RPMI7951 (cell line): ENCODE data around the gene FNDC1. TPM values are rescaled to one million over a fixed set of nuclear protein-coding genes. Genes with fewer than 3 reads are reported as not detected.
"Not testable (repeated sequence)": the region's sequence is repeated elsewhere in the genome, so short reads cannot be mapped to it uniquely, and the experiment has no call there.

ENCODE experiments used
- DNase-seq: peaks from one replicate; pipeline ENCODE4 v3.0.0-alpha.2; 2012; ENCODE audit warnings: low read depth
- total RNA-seq: library from RNA; depleted of rRNA; stranded (reverse); fragments of >200 nt; shearing (Covaris generic); gene quantifications from 2 replicates; pipeline ENCODE4 v1.2.3, GENCODE V29; 2014; rRNA removed

The FNDC1 gene
- not detected in 2 replicates for total RNA-seq

- no peak for DNase-seq
These were observed at the start of gene FNDC1 for GRCh38 chr6:159169193-159169555. Gene FNDC1 (plus strand): TSS chr6:159169400. CDS start chr6:159169597, 197 bp downstream.

- DNase-seq, result no peak
These were observed 49.4 kb upstream of the FNDC1 start for GRCh38 chr6:159119791-159120190.

DNA sequence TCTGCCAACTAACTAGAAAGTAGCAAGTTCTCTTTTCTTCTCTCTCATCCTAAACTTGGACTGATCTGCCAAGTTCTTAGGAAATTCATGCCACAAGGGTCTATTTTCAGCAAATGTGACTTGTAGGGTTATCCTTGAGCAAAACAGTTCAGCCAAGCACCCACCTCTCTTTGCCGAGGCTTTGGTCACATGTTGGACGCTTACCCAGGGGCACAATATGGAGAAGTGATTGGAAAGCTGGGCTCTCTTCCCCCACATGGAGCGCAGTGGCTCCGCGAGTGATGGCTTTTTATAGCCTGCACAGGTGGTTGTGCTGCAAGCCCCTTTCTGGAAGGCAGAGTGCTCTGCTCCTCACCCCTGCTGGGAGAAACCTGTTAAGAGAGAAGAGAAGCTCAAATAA lies 47.7 kb upstream of the FNDC1 start:
- no peak for DNase-seq

DNA sequence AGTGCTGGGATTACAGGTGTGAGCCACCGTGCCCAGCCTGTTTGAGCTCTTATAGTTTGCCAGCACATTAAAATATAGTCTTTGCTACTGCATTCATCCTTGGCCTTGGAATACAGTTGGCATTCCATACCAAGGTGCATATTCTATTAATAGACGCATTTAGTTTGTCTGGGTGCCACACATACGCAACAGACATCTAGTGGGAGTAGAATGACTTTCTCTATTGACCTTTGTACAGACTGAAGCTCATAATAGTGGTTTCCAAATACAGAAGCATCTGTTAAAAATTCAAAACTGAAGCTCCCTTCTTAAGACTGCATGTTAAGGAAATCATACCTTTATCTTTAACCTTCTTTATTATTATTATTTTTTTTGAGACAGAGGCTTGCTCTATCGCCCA lies 46.7 kb upstream of the FNDC1 start:
- no peak for DNase-seq

DNA sequence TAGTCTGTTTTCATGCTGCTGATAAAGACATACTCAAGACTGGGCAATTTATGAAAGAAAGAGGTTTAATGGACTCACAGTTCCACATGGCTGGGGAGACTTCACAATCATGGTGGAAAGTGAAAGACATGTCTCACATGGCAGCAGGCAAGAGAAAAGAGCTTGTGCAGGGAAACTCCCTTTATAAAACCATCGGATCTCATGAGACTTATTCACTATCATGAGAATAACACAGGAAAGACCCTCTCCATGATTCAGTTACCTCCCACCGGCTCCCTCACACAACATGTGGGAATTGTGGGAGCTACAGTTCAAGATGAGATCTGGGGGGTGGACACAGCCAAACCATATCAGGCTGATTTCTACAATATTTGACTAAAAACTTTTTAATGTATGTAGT lies 45.4 kb upstream of the FNDC1 start:
- not testable (repeated sequence) for DNase-seq

DNA sequence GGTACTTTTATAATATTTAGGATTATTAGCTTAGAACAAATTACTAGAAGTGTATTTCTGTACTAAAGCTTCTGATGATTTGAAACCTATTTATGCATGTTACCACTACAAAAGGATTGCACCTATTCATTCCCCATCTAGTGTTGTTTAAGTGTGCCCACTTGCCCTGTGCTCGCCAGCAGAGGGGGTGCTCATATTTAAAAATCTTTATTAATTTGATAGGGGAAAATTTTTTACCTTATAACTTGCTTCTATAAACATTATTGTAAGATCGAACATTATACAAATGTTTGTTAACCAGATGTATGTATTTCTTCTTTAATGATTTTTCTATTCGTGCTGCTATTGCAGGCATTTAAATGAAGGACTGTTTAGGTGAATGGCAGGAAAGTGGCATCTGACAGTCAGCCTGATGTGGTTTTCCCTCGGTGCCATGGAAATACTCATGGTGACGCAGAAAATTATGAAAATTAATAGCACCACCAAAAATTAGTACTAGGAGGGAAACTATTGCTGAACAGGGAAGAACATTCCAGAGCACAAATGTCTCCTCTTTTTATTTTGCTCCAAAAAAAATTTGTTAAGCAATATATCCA lies 44.1 kb upstream of the FNDC1 start:
- no peak for DNase-seq

- DNase-seq, result no peak
These were observed 43.2 kb upstream of the FNDC1 start for GRCh38 chr6:159125951-159126352.

DNA sequence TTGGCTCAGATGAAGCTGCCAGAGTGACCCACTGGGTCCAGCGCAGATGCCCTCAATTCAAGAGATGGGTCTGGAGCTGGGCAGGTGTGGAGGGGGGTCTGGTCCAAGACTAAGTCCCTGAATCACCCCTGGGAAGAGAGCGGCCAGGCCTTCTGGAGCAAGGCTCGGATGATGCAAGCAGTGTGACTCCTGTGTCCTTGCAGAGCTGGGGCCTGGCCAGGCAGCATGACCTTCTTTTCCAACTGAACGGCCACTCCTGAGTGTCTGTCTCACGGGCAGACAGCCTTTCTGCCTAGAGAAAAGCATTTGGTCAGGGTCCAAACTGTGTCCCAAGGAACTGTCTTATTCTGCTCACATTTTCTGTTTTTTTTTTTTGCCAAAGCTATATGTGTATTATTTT lies 42.6 kb upstream of the FNDC1 start:
- DNase-seq, result no peak

DNA sequence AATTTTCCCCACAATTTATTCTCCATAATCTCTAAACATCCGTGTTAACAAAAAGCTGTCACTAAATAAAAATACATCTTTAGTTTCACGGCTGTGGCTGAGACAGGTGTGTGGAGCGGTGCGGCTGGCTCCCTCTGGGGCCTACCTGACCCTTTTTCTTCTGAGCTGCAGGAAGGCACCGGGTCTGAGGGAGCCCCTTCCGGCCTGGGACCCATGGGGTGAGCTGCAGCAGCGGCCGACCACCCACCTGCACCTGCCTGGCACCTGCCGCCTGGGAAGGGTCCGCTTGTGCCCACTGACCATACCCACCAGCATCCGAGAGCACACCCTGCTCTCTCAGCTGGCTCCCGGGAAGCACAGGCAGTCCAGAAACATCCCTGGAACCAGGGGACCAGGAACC lies 41.5 kb upstream of the FNDC1 start:
- DNase-seq, result no peak

DNA sequence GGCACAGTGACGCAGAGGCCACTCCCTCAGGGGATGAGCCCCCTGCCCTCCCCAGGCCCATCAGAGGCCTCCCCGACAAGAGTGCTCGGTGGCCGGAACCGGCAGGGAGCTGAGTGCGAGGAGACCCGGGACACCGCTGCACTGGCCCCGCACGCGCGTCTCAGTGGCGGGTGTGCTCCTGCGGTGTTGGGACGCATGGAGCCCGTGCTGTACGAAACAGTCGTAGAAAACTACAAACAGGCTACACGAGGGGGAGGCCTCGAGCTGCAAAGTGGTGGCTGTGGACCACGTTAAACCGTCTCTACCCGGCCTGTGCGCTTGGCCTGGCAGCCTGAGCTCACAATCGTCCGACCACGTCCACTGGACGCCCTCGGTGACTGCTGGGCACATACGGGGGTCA lies 40.2 kb upstream of the FNDC1 start:
- no peak for DNase-seq

GRCh38 chr6:159130846-159131245 lies 38.4 kb upstream of the FNDC1 start:
- DNase-seq, result no peak

- no peak for DNase-seq
These were observed 37.5 kb upstream of the FNDC1 start for GRCh38 chr6:159131709-159132108.

GRCh38 chr6:159132664-159133063 lies 36.5 kb upstream of the FNDC1 start:
- no peak for DNase-seq

DNA sequence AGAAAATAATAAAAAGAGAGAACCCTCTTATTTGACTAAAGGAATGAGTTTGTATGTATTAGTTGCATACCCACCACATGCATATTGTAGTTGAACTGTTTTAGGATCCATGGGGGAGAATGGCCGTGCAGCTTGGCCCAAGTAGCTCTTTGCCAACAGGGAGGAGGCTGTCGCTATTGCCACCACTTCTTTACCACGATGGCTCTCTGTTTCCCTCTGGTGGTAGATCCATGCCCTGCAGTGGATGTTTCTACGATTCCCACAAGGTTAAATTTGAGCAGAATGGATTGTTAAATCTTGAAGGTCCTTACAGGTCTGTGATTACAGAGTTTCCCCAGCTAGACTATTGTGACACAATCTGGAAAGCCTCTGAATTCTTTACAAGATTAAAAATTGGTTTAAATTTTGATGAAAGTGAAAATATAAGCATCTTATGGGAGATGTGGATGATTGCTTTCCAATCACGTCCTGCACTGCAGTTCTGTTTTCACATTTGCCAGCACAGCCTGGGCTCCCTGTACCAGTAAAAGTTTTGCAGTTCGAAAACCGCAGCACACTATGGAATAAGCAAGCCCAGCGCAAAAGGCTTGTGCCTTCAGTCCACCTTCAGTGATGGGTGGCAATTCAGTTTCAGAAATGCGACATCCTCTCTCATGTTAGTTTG lies 34.4 kb upstream of the FNDC1 start:
- peak; percentile 54 for DNase-seq

DNA sequence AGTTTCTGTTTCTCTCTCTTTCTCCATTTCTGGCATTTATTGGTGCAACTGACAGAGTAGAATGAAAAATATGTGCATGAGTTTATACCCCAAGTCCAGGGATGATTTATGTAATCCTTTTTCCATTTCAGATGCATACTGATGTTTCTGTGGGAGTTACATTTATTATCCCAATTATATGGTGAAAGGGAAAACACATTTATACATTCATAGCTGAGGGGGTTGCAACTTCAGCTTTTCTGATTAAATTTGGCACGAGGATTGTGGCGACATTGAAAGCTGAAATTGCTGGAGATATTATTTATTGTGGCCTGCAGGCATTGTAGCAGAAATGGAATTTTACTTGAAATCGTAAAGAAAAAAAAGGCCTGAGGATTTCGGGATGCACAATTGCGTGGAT lies 31.5 kb upstream of the FNDC1 start:
- DNase-seq, result no peak

DNA sequence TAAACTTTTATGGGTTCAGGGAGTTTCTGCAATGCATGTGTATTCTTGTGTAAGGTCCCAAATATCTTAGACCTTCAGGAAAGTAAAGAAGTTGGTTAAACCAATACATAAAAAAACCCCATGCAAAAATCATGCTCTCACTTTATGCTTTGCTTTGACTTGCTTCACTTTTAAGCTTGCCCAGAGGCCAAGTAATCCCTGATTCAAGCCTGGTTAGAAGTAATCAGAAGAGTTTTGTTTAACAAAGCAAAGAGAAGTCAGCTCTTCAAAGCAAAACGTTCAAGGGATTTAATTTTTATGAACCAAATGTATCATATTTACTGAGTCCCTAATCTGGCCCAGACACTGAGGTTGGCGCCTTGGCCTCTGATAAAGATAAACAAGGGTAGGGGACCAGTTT lies 26.7 kb upstream of the FNDC1 start:
- DNase-seq, result no peak

GRCh38 chr6:159148641-159149040 lies 20.6 kb upstream of the FNDC1 start:
- no peak for DNase-seq

GRCh38 chr6:159149641-159150040 lies 19.6 kb upstream of the FNDC1 start:
- DNase-seq, result no peak

- DNase-seq, result peak; percentile 45
These were observed 17.8 kb upstream of the FNDC1 start for GRCh38 chr6:159151266-159151855.

- no peak for DNase-seq
These were observed 17.2 kb upstream of the FNDC1 start for GRCh38 chr6:159152041-159152440.

GRCh38 chr6:159152782-159153181 lies 16.4 kb upstream of the FNDC1 start:
- DNase-seq, result no peak

DNA sequence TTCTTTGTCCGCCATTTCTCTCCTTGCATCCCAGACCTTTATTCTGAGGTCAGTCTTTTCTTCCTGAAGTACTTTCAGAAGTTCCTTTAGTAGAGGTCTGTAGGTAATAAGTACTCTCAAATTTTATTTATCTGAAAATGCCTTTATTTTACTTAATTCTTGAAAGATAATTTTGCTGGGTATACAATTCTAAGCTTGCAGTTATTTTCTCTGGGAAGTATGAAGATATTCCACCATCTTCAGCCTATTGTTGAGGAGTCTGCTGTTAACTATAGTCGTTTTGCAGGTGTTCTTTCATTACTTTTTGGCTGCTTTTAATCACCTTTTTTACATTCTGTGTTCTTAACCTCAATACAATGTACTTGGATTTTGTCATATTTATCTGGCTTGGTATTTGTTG lies 13.5 kb upstream of the FNDC1 start:
- no peak for DNase-seq

GRCh38 chr6:159156089-159156488 lies 13.1 kb upstream of the FNDC1 start:
- no peak for DNase-seq

DNA sequence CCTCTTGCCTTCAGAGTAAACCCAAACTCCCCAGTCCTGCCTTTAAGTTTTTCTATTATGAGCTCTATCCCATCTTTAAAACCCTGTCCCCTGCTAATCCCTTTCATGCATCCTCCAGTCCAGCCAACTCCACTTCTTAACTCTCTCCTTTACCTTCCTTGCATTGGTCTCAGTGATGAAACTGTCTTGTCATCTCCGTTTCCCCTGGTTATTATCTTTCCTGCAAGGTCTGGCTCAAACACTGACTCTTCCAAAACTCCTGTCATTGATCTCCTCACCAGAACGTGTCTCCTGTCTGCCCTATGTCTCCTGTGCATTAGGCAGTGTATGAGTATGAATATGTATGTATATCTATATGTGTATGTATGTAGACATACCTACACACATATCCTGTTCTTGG lies 11.8 kb upstream of the FNDC1 start:
- no peak for DNase-seq
